IMR-90 (cell line): ENCODE data around the gene FOXN3. TPM values are rescaled to one million over a fixed set of nuclear protein-coding genes. Genes with fewer than 3 reads are reported as not detected.

Experiments
- ATAC-seq: fragments of 200-7000 bp; cut with Tn5 transposase; 2 replicates; pipeline ENCODE4 v1.9.1; 2020; ENCODE audit warnings: low read depth, mild to moderate bottlenecking, moderate library complexity
- BruUV-seq: library from RNA; stranded (reverse); fragments of 400-500 nt; replicated peaks from 2 replicates; lab custom pipeline; 2021; lab: Mats Ljungman, UMichigan
- CTCF ChIA-PET: fragments of 300-600 bp; formaldehyde crosslinking; extraction: SDS; loops from one replicate; lab custom pipeline; 2021; ENCODE audit warnings: antibody characterized with exemption; lab: Yijun Ruan, JAX
- POLR2A ChIA-PET: fragments of 300-600 bp; sonication (Branson Sonifier 250); formaldehyde crosslinking; loops from one replicate; lab custom pipeline; 2022; ENCODE audit warnings: antibody characterized with exemption; ENCODE audit not compliant: unreplicated experiment; lab: Charles Lee
- DNase-seq: peaks from one replicate; pipeline ENCODE4 v3.0.0; 2013
- H2AFZ ChIP-seq: replicated peaks from 2 replicates; pipeline ENCODE3; 2013; ENCODE audit warnings: low read length, mild to moderate bottlenecking; ENCODE audit not compliant: poor library complexity
- H2AK5ac ChIP-seq: 2 replicates; pipeline ENCODE4 v1.6.1; 2013; ENCODE audit warnings: low read depth, low read length, inconsistent platforms
- H2AK9ac ChIP-seq: replicated peaks from 2 replicates; pipeline ENCODE3; 2013; ENCODE audit warnings: mild to moderate bottlenecking, low read depth, low read length, moderate library complexity; ENCODE audit not compliant: poor library complexity
- H2BK120ac ChIP-seq: 2 replicates; pipeline ENCODE4 v1.6.1; 2013; ENCODE audit warnings: low read depth, low read length, inconsistent platforms
- H2BK15ac ChIP-seq: 3 replicates; pipeline ENCODE4 v1.6.1; 2013; ENCODE audit warnings: low read depth, low read length, inconsistent platforms
- H2BK20ac ChIP-seq: 2 replicates; pipeline ENCODE4 v1.6.1; 2013; ENCODE audit warnings: low read depth, mild to moderate bottlenecking, inconsistent platforms, low read length, moderate library complexity
- H2BK5ac ChIP-seq: 2 replicates; pipeline ENCODE4 v1.6.1; 2013; ENCODE audit warnings: mild to moderate bottlenecking, low read depth, low read length, inconsistent platforms; ENCODE audit not compliant: poor library complexity, severe bottlenecking
- H3K14ac ChIP-seq: replicated peaks from 2 replicates; pipeline ENCODE4 v1.6.1; 2013; ENCODE audit warnings: low read depth, low read length, inconsistent platforms
- H3K18ac ChIP-seq: 2 replicates; pipeline ENCODE4 v1.6.1; 2013; ENCODE audit warnings: low read depth, low read length, control low read depth
- H3K23ac ChIP-seq: 2 replicates; pipeline ENCODE4 v1.6.1; 2013; ENCODE audit warnings: low read depth, low read length, inconsistent platforms
- H3K27ac ChIP-seq: 2 replicates; pipeline ENCODE4 v1.5.1; 2013; ENCODE audit warnings: mild to moderate bottlenecking, control low read depth, low read length; ENCODE audit not compliant: insufficient read depth
- H3K27me3 ChIP-seq: 2 replicates; pipeline ENCODE4 v1.6.1; 2013; ENCODE audit warnings: low read length; ENCODE audit not compliant: control insufficient read depth, insufficient read depth
- H3K36me3 ChIP-seq: 2 replicates; pipeline ENCODE4 v1.6.1; 2013; ENCODE audit warnings: low read length, mixed read lengths; ENCODE audit not compliant: control insufficient read depth, insufficient read depth
- H3K4ac ChIP-seq: 2 replicates; pipeline ENCODE4 v1.6.1; 2013; ENCODE audit warnings: low read depth, low read length, inconsistent platforms
- H3K4me1 ChIP-seq: 2 replicates; pipeline ENCODE4 v1.6.1; 2013; ENCODE audit warnings: low read length, mixed read lengths; ENCODE audit not compliant: control insufficient read depth, insufficient read depth
- H3K4me2 ChIP-seq: 2 replicates; pipeline ENCODE4 v1.6.1; 2013; ENCODE audit warnings: low read depth, mild to moderate bottlenecking, control low read depth, low read length, moderate library complexity
- H3K4me3 ChIP-seq: 2 replicates; pipeline ENCODE4 v1.5.1; 2013; ENCODE audit warnings: low read depth, mild to moderate bottlenecking, control low read depth, low read length, moderate library complexity; ENCODE audit not compliant: insufficient read depth
- H3K56ac ChIP-seq: 2 replicates; pipeline ENCODE4 v1.6.1; 2013; ENCODE audit warnings: low read length, inconsistent platforms; ENCODE audit not compliant: insufficient read depth; ENCODE audit errors: extremely low read depth
- H3K79me1 ChIP-seq, 2 experiments: 2 replicates each; pipeline ENCODE4 v1.6.1; 2013; ENCODE audit warnings: low read length in 2 of 2, inconsistent platforms in 1 of 2, low read depth in 1 of 2
- H3K9ac ChIP-seq: 2 replicates; pipeline ENCODE4 v1.6.1; 2013; ENCODE audit warnings: low read depth, low read length, control low read depth
- H3K9me1 ChIP-seq: 2 replicates; pipeline ENCODE4 v1.6.1; 2013; ENCODE audit warnings: low read length, inconsistent platforms; ENCODE audit not compliant: insufficient read depth
- H3K9me3 ChIP-seq: 2 replicates; pipeline ENCODE4 v1.6.1; 2013; ENCODE audit warnings: low read length; ENCODE audit not compliant: control insufficient read depth, insufficient read depth
- H4K20me1 ChIP-seq: 2 replicates; pipeline ENCODE4 v1.6.1; 2013; ENCODE audit warnings: low read length, inconsistent platforms; ENCODE audit not compliant: insufficient read depth
- H4K5ac ChIP-seq: 2 replicates; pipeline ENCODE4 v1.6.1; 2013; ENCODE audit warnings: mild to moderate bottlenecking, low read depth, low read length, control low read depth
- H4K8ac ChIP-seq, 2 experiments: 2 replicates each; pipeline ENCODE4 v1.6.1; 2013; ENCODE audit warnings: low read depth in 2 of 2, low read length in 2 of 2, control low read depth in 1 of 2, inconsistent platforms in 1 of 2
- H4K91ac ChIP-seq: 2 replicates; pipeline ENCODE4 v1.6.1; 2013; ENCODE audit warnings: low read depth, low read length, inconsistent platforms; ENCODE audit not compliant: insufficient read depth
- BHLHE40 ChIP-seq: fragments of 150-350 bp; IDR thresholded peaks from 2 replicates; pipeline ENCODE4 v1.6.1; 2016; ENCODE audit warnings: mild to moderate bottlenecking, low read depth, low read length
- CEBPB ChIP-seq: IDR thresholded peaks from 2 replicates; pipeline ENCODE4 v1.6.1; 2012; ENCODE audit warnings: low read depth, low read length, improper control_type of control experiment
- CHD1 ChIP-seq: IDR thresholded peaks from 2 replicates; pipeline ENCODE4 v1.6.1; 2012; ENCODE audit warnings: low read depth, low read length, improper control_type of control experiment
- CTCF ChIP-seq: conservative IDR thresholded peaks from 2 replicates; pipeline ENCODE4 v1.5.1; 2012; ENCODE audit warnings: mild to moderate bottlenecking, low read depth, low read length, improper control_type of control experiment
- ELK1 ChIP-seq: fragments of 150-350 bp; IDR thresholded peaks from 2 replicates; pipeline ENCODE4 v1.6.1; 2016; ENCODE audit warnings: low read depth, mild to moderate bottlenecking, low read length, moderate library complexity, borderline replicate concordance
- FOS ChIP-seq: fragments of 150-350 bp; IDR thresholded peaks from 2 replicates; pipeline ENCODE4 v1.6.1; 2016; ENCODE audit warnings: low read depth, low read length
- MAFK ChIP-seq: IDR thresholded peaks from 2 replicates; pipeline ENCODE4 v1.6.1; 2012; ENCODE audit warnings: low read depth, low read length, improper control_type of control experiment
- MAZ ChIP-seq: IDR thresholded peaks from 2 replicates; pipeline ENCODE4 v1.6.1; 2012; ENCODE audit warnings: low read depth, mild to moderate bottlenecking, low read length, improper control_type of control experiment, moderate library complexity, borderline replicate concordance
- MXI1 ChIP-seq: IDR thresholded peaks from 2 replicates; pipeline ENCODE4 v1.6.1; 2012; ENCODE audit warnings: low read depth, mild to moderate bottlenecking, low read length, moderate library complexity, borderline replicate concordance
- NFE2L2 ChIP-seq: fragments of 150-350 bp; IDR thresholded peaks from 2 replicates; pipeline ENCODE4 v1.6.1; 2016; ENCODE audit warnings: low read depth, mild to moderate bottlenecking, low read length
- RAD21 ChIP-seq: IDR thresholded peaks from 2 replicates; pipeline ENCODE4 v1.6.1; 2012; ENCODE audit warnings: low read length, improper control_type of control experiment
- RFX5 ChIP-seq: IDR thresholded peaks from 2 replicates; pipeline ENCODE4 v1.8.0; 2012; ENCODE audit warnings: low read depth, mild to moderate bottlenecking, low read length, moderate library complexity
- USF2 ChIP-seq: fragments of 150-350 bp; IDR thresholded peaks from 2 replicates; pipeline ENCODE4 v1.6.1; 2017; ENCODE audit warnings: mild to moderate bottlenecking, antibody characterized with exemption, low read length, low read depth
- WGBS, 2 experiments: methylation state at CpG; one replicate each; pipeline versions ENCODE4 v1.1.5 to v1.1.7; 2013; ENCODE audit warnings: missing lambda C conversion rate in 2 of 2; ENCODE audit not compliant: insufficient read length in 1 of 2; ENCODE audit errors: extremely low coverage in 2 of 2; 5-methylcytosine and 5-hydroxymethylcytosine counted together
- dilution Hi-C: fragments of 300-500 bp; cut with HindIII; formaldehyde crosslinking; loops from one replicate; pipeline ENCODE4 v1.14.3; 2018; ENCODE audit warnings: low sequenced_read_pairs; ENCODE audit not compliant: unreplicated experiment
- in situ Hi-C: fragments of 300-500 bp; cut with MboI; formaldehyde crosslinking; loops from 3 replicates; pipeline ENCODE4 v1.14.3; 2019; ENCODE audit warnings: low sequenced_read_pairs, inconsistent platforms, mixed read lengths
- intact Hi-C: fragments of 100-400 bp; cut with micrococcal nuclease; formaldehyde crosslinking; loops from 2 replicates; pipeline ENCODE4 v1.10.0; 2022
- polyA plus RNA-seq, 3 experiments: library from polyadenylated mRNA; depleted of rRNA; stranded (reverse); fragments of >200 nt; gene quantifications; 2 replicates each; pipeline ENCODE4 v1.2.3, GENCODE V29; 2012; ENCODE audit warnings: low replicate concordance in 1 of 3
- total RNA-seq: library from RNA; depleted of rRNA; stranded (reverse); fragments of >200 nt; gene quantifications from 2 replicates; pipeline ENCODE4 v1.2.3, GENCODE V29; 2012

Gene FOXN3
- total and polyA plus RNA-seq, 2 of the 4 experiments (the other 2 are of a cell fraction): 22.6 to 33.7 TPM

GRCh38 chr14:89182326-89182725 is 234.7 kb downstream of the FOXN3 start:
- H3K4me3 ChIP-seq: no peak overlapping the region
- no peak overlapping the region for H4K5ac ChIP-seq
- H3K9ac ChIP-seq: no peak overlapping the region
- ChIA-PET POLR2A (no interaction called here), CTCF (no interaction called here)
- no peak overlapping the region for H4K91ac ChIP-seq
- H2BK5ac ChIP-seq: no peak overlapping the region
- peaks cover 42% of the 10 kb centered on the region for H4K20me1 ChIP-seq
- H3K27me3 ChIP-seq: no peaks in the 10 kb centered on the region
- no CpG with 5 or more reads among the region's 5 CpGs for whole genome bisulfite sequencing, 2 experiments
- dilution Hi-C loops (no loop called here), intact Hi-C loops (no loop called here), in situ Hi-C loops (no loop called here)
- H2BK20ac ChIP-seq: no peak overlapping the region
- no peak overlapping the region for H3K4me2 ChIP-seq
- no peak overlapping the region for H4K8ac ChIP-seq
- no peak overlapping the region for H2AFZ ChIP-seq
- H3K4ac ChIP-seq: no peak overlapping the region
- H3K56ac ChIP-seq: no peak overlapping the region
- TF ChIP-seq RAD21: no peak
- no peak for TF ChIP-seq BHLHE40
- TF ChIP-seq CEBPB: no peak
- no peak for TF ChIP-seq FOS
- TF ChIP-seq CTCF: no peak
- TF ChIP-seq USF2: no peak
- TF ChIP-seq MAZ: no peak
- no peak for TF ChIP-seq CHD1
- no peak for TF ChIP-seq ELK1
- no peak for TF ChIP-seq RFX5
- no peak for TF ChIP-seq MAFK
- TF ChIP-seq MXI1: no peak
- no peak for TF ChIP-seq NFE2L2
- H2BK15ac ChIP-seq: no peak overlapping the region
- H3K79me1 ChIP-seq: peaks cover 21 to 73% of the 10 kb centered on the region in 2 experiments
- H2BK120ac ChIP-seq: no peak overlapping the region
- H3K18ac ChIP-seq: no peak overlapping the region
- no peak for DNase-seq
- H2AK9ac ChIP-seq: no peak overlapping the region
- peaks cover 41% of the 10 kb centered on the region for H3K9me1 ChIP-seq
- no peak overlapping the region for H3K14ac ChIP-seq
- no TSS peak for BruUV-seq
- peaks cover 18% of the 10 kb centered on the region for H3K4me1 ChIP-seq
- no peak overlapping the region for H2AK5ac ChIP-seq
- ATAC-seq: no peak
- peaks cover 14% of the 10 kb centered on the region for H3K36me3 ChIP-seq
- no peak overlapping the region for H3K23ac ChIP-seq
- no peak overlapping the region for H3K27ac ChIP-seq
- no peaks in the 10 kb centered on the region for H3K9me3 ChIP-seq
